GM21717 (cell line): ENCODE results near the gene WDR59.
A peak's percentile ranks its signal among the peaks of the same experiment; 100 is the strongest.

Experiments
- ATAC-seq: cut with Tn5 transposase; IDR thresholded peaks from one replicate; pipeline ENCODE4 v1.9.1; 2021; ENCODE audit warnings: mild to moderate bottlenecking, moderate library complexity; ENCODE audit not compliant: unreplicated experiment

The WDR59 gene

GRCh38 chr16:74984194-74984528 lies 762 bp downstream of the WDR59 start:
- peak; percentile 0 for ATAC-seq

GRCh38 chr16:74982256-74982655 lies 2.7 kb downstream of the WDR59 start:
- no peak for ATAC-seq

GRCh38 chr16:74975591-74975990 lies 9.3 kb downstream of the WDR59 start:
- ATAC-seq: no peak

GRCh38 chr16:74973304-74973703 lies 11.6 kb downstream of the WDR59 start:
- ATAC-seq: no peak

GRCh38 chr16:74954763-74955162 lies 30.2 kb downstream of the WDR59 start:
- ATAC-seq: no peak

- ATAC-seq: no peak
These were observed 33.2 kb downstream of the WDR59 start for GRCh38 chr16:74951681-74952080.

- no peak for ATAC-seq
These were observed 33.7 kb downstream of the WDR59 start for GRCh38 chr16:74951206-74951605.

- ATAC-seq: no peak
These were observed 34.4 kb downstream of the WDR59 start for GRCh38 chr16:74950511-74950910.

GRCh38 chr16:74949309-74949708 lies 35.6 kb downstream of the WDR59 start:
- no peak for ATAC-seq

GRCh38 chr16:74944466-74944865 lies 40.5 kb downstream of the WDR59 start:
- ATAC-seq: no peak

GRCh38 chr16:74942977-74943918 lies 41.7 kb downstream of the WDR59 start:
- ATAC-seq: no peak

GRCh38 chr16:74942566-74942965 lies 42.4 kb downstream of the WDR59 start:
- ATAC-seq: no peak

- no peak for ATAC-seq
These were observed 45.2 kb downstream of the WDR59 start for GRCh38 chr16:74939688-74940087.

GRCh38 chr16:74936902-74937560 lies 47.9 kb downstream of the WDR59 start:
- ATAC-seq: peak; percentile 73

GRCh38 chr16:74931445-74931844 lies 53.5 kb downstream of the WDR59 start:
- ATAC-seq: no peak

- no peak for ATAC-seq
These were observed 55.3 kb downstream of the WDR59 start for GRCh38 chr16:74929636-74930035.

GRCh38 chr16:74926805-74927204 lies 58.1 kb downstream of the WDR59 start:
- no peak for ATAC-seq

- no peak for ATAC-seq
These were observed 61.0 kb downstream of the WDR59 start for GRCh38 chr16:74923766-74924460.

GRCh38 chr16:74922150-74923138 lies 62.5 kb downstream of the WDR59 start:
- no peak for ATAC-seq

- no peak for ATAC-seq
These were observed 63.9 kb downstream of the WDR59 start for GRCh38 chr16:74921051-74921450.
